ENCODE measurements around the gene ACOT8. TPM values are rescaled to one million over a fixed set of nuclear protein-coding genes. Genes with fewer than 3 reads are reported as not detected.
A peak's percentile ranks its signal among the peaks of the same experiment; 100 is the strongest.

Gene ACOT8
- total and polyA plus RNA-seq, 2 of the 4 experiments (the other 2 are of a cell fraction): 29.8 to 47.5 TPM

DNA sequence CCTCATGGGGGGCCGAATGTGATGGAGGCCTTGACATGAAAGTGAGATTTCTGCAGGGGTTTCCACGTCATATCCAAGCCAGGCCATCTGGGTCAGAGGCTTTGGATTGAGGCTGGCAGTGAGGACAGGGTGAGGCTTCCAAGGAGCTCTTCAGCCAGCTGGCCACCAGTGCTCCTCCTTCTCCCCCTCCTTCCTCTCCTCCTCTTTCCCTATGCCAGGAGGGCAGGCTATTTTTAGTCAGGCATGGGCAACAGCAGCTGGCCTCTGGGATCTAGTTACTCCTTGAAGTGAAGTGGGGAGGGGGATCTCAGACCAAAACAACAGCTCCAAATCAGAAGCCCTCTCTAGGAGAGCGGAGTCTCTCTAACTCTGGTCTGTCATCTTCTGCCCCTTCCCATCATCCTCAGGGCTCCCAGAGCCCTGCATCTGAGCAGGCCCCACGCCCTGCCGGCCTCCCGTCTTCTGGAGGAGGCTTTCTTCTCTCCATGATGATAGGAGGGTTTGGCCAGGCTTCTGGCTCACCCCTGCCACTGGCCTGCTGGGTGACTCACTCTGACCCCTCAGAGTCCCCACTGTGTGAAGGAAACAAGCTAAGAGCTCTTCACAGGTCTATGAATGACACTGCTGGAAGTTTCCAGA lies 30.7 kb downstream of the ACOT8 start:
- in situ Hi-C loops (cut with MboI; ENCODE audit: low sequenced_read_pairs): no loop called here
- Histone ChIP-seq H2BK20ac (ENCODE audit: low read depth, low read length) (peak overlapping the region; percentile 36; the same call in 1 of the 2 replicates), H3K9me1 (ENCODE audit: insufficient read depth, low read length) (no peaks in the 10 kb centered on the region), H2BK120ac (ENCODE audit: low read depth, low read length) (peak overlapping the region; percentile 64), H2BK15ac (ENCODE audit: low read depth, low read length) (no peak overlapping the region; the same call in 2 of the 3 replicates), H2AK5ac (ENCODE audit: low read depth, low read length) (no peak overlapping the region), H3K27ac (ENCODE audit: insufficient read depth, low read length) (peak overlapping the region; percentile 2; the same call in 1 of the 2 replicates), H3K4me3 (ENCODE audit: insufficient read depth, low read depth, low read length) (no peak overlapping the region), H3K36me3 (ENCODE audit: control insufficient read depth, insufficient read depth, low read length) (no peaks in the 10 kb centered on the region), H4K5ac (ENCODE audit: low read depth, low read length) (peak overlapping the region; percentile 65), H2AK9ac (replicated peaks; ENCODE audit: low read depth, low read length, poor library complexity) (no peak overlapping the region), H3K4ac (ENCODE audit: low read depth, low read length) (peak overlapping the region; percentile 22; the same call in 1 of the 2 replicates), H3K18ac (ENCODE audit: low read depth, low read length) (peak overlapping the region; percentile 63; the same call in 1 of the 2 replicates), H3K4me2 (ENCODE audit: low read depth, low read length) (no peak overlapping the region), H3K9me3 (ENCODE audit: control insufficient read depth, insufficient read depth, low read length) (no peaks in the 10 kb centered on the region), H3K23ac (ENCODE audit: low read depth, low read length) (no peak overlapping the region), H3K79me1 (ENCODE audit: low read depth in 1 of 2, low read length in 2 of 2) (no peaks in the 10 kb centered on the region), H4K8ac (ENCODE audit: low read depth in 2 of 2, low read length in 2 of 2) (peak overlapping the region; percentile 9 to 76; a peak in 2 of 4 replicates), H3K14ac (replicated peaks; ENCODE audit: low read depth, low read length) (peak overlapping the region; percentile 69; the same call in 1 of the 2 replicates), H4K91ac (ENCODE audit: insufficient read depth, low read depth, low read length) (no peak overlapping the region), H3K4me1 (ENCODE audit: control insufficient read depth, insufficient read depth, low read length) (peaks cover 18% of the 10 kb centered on the region), H4K20me1 (ENCODE audit: insufficient read depth, low read length) (no peaks in the 10 kb centered on the region), H3K9ac (ENCODE audit: low read depth, low read length) (0 out of 2 replicates have a peak overlapping the region, but pooled peaks have one; percentile 2), H3K27me3 (ENCODE audit: control insufficient read depth, insufficient read depth, low read length) (peaks cover 2% of the 10 kb centered on the region; the same call in 1 of the 2 replicates), H3K56ac (ENCODE audit: extremely low read depth, insufficient read depth, low read length) (no peak overlapping the region), H2AFZ (replicated peaks; ENCODE audit: low read length, poor library complexity) (peak overlapping the region; percentile 79), H2BK5ac (ENCODE audit: low read depth, low read length, poor library complexity, severe bottlenecking) (no peak overlapping the region)
- dilution Hi-C loops (cut with HindIII; ENCODE audit: low sequenced_read_pairs, unreplicated experiment): no loop called here
- TF ChIP-seq POLR2A (IDR thresholded peaks at IDR 0.05; ENCODE audit: low read depth, low read length) (no peak), CHD1 (IDR thresholded peaks at IDR 0.05; ENCODE audit: low read depth, low read length) (no peak), RFX5 (IDR thresholded peaks at IDR 0.05; ENCODE audit: low read depth, low read length) (no peak), MAZ (IDR thresholded peaks at IDR 0.05; ENCODE audit: borderline replicate concordance, low read depth, low read length) (no peak), BHLHE40 (IDR thresholded peaks at IDR 0.05; ENCODE audit: low read depth, low read length) (no peak), NFE2L2 (IDR thresholded peaks at IDR 0.05; ENCODE audit: low read depth, low read length) (no peak), MXI1 (IDR thresholded peaks at IDR 0.05; ENCODE audit: borderline replicate concordance, low read depth, low read length) (no peak), SMC3 (IDR thresholded peaks at IDR 0.05; ENCODE audit: low read depth, low read length) (no peak), MAFK (IDR thresholded peaks at IDR 0.05; ENCODE audit: low read depth, low read length) (no peak), RCOR1 (IDR thresholded peaks at IDR 0.05; ENCODE audit: insufficient replicate concordance, low read length) (no peak)
- TF ChIP-seq, protein P1, sequence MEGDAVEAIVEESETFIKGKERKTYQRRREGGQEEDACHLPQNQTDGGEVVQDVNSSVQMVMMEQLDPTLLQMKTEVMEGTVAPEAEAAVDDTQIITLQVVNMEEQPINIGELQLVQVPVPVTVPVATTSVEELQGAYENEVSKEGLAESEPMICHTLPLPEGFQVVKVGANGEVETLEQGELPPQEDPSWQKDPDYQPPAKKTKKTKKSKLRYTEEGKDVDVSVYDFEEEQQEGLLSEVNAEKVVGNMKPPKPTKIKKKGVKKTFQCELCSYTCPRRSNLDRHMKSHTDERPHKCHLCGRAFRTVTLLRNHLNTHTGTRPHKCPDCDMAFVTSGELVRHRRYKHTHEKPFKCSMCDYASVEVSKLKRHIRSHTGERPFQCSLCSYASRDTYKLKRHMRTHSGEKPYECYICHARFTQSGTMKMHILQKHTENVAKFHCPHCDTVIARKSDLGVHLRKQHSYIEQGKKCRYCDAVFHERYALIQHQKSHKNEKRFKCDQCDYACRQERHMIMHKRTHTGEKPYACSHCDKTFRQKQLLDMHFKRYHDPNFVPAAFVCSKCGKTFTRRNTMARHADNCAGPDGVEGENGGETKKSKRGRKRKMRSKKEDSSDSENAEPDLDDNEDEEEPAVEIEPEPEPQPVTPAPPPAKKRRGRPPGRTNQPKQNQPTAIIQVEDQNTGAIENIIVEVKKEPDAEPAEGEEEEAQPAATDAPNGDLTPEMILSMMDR (conservative IDR thresholded peaks at IDR 0.05; ENCODE audit: low read depth, low read length): no peak
- TF ChIP-seq, protein P2, sequence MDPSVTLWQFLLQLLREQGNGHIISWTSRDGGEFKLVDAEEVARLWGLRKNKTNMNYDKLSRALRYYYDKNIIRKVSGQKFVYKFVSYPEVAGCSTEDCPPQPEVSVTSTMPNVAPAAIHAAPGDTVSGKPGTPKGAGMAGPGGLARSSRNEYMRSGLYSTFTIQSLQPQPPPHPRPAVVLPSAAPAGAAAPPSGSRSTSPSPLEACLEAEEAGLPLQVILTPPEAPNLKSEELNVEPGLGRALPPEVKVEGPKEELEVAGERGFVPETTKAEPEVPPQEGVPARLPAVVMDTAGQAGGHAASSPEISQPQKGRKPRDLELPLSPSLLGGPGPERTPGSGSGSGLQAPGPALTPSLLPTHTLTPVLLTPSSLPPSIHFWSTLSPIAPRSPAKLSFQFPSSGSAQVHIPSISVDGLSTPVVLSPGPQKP (IDR thresholded peaks at IDR 0.05; ENCODE audit: borderline replicate concordance, low read depth, low read length): no peak
- ATAC-seq (ENCODE audit: low read depth) (peak; percentile 60), DNase-seq (peak; percentile 31)
- CTCF ChIA-PET: interaction anchor here (0.5 to 1.2 kb wide), 3 partner anchors 26 to 806 kb away, joined by 3 read pairs; no protein-coding TSS in a partner anchor
- POLR2A ChIA-PET (ENCODE audit: unreplicated experiment): no interaction called here
- intact Hi-C loops (cut with micrococcal nuclease): no loop called here
- WGBS, 2 experiments (ENCODE audit: extremely low coverage in 2 of 2, insufficient read length in 1 of 2): no CpG with 5 or more reads among the region's 6 CpGs
- no TSS peak for BruUV-seq (replicated peaks)

Data from IMR-90 (cell line).